H1 (cell line): ENCODE results near the gene GGT6. TPM values are rescaled to one million over a fixed set of nuclear protein-coding genes. Genes with fewer than 3 reads are reported as not detected.

ENCODE experiments used
- CTCF ChIA-PET: fragments of 300-600 bp; sonication (Branson Sonifier 250); formaldehyde crosslinking; loops from one replicate; lab custom pipeline; 2021; ENCODE audit not compliant: partially characterized antibody; lab: Charles Lee
- POLR2A ChIA-PET: fragments of 300-600 bp; sonication (Branson Sonifier 250); formaldehyde crosslinking; loops from one replicate; lab custom pipeline; 2021; ENCODE audit warnings: inconsistent platforms; ENCODE audit not compliant: partially characterized antibody; lab: Charles Lee
- DNase-seq, 2 experiments: peaks; one replicate each; pipeline versions ENCODE4 v3.0.0 to v3.0.0-alpha.2; 2010 to 2022; ENCODE audit warnings: low spot score in 2 of 2, low read depth in 1 of 2, mixed read lengths in 1 of 2
- FAIRE-seq: peaks from 2 replicates; lab custom pipeline; 2011; peaks lifted over from hg19 to GRCh38; lab: Jason Lieb, UNC
- H2AFZ ChIP-seq: 2 replicates; pipeline ENCODE4 v1.8.1; 2012; ENCODE audit warnings: low read length, inconsistent platforms
- H2AK5ac ChIP-seq: 2 replicates; pipeline ENCODE4 v1.6.1; 2013; ENCODE audit warnings: low read depth, low read length
- H2BK120ac ChIP-seq: replicated peaks from 2 replicates; pipeline ENCODE3; 2013; ENCODE audit warnings: low read depth, low read length, inconsistent platforms
- H2BK12ac ChIP-seq: 2 replicates; pipeline ENCODE4 v1.6.1; 2013; ENCODE audit warnings: low read depth, low read length
- H2BK15ac ChIP-seq: 2 replicates; pipeline ENCODE4 v1.6.1; 2013; ENCODE audit warnings: low read length
- H2BK20ac ChIP-seq: 2 replicates; pipeline ENCODE4 v1.6.1; 2013; ENCODE audit warnings: low read length
- H2BK5ac ChIP-seq: 2 replicates; pipeline ENCODE4 v1.6.1; 2013; ENCODE audit warnings: low read depth, low read length
- H3K14ac ChIP-seq: 2 replicates; pipeline ENCODE4 v1.6.1; 2013; ENCODE audit warnings: inconsistent platforms; ENCODE audit not compliant: insufficient read length
- H3K18ac ChIP-seq: 2 replicates; pipeline ENCODE4 v1.6.1; 2013; ENCODE audit warnings: low read length; ENCODE audit errors: extremely low read depth
- H3K23ac ChIP-seq: 2 replicates; pipeline ENCODE4 v1.6.1; 2013; ENCODE audit warnings: inconsistent platforms; ENCODE audit not compliant: insufficient read length
- H3K23me2 ChIP-seq: 2 replicates; pipeline ENCODE4 v1.6.1; 2013; ENCODE audit warnings: low read depth, low read length
- H3K27ac ChIP-seq: 2 replicates; pipeline ENCODE4 v1.6.1; 2011; ENCODE audit warnings: low read depth, low read length, inconsistent platforms
- H3K27me3 ChIP-seq, 4 experiments: replicated peaks in 1 of 4; 1 replicate in 1 of 4; 2 replicates in 3 of 4; pipeline versions ENCODE4 v1.6.1 to v1.8.1; 2011 to 2013; ENCODE audit warnings: low read length in 3 of 4, mild to moderate bottlenecking in 3 of 4, inconsistent platforms in 2 of 4, mixed read lengths in 2 of 4, moderate library complexity in 1 of 4; ENCODE audit not compliant: control insufficient read depth in 3 of 4, insufficient read depth in 3 of 4; ENCODE audit errors: extremely low read depth in 1 of 4
- H3K36me3 ChIP-seq, 4 experiments: 2 replicates each; pipeline versions ENCODE4 v1.6.1 to v1.8.1; 2011 to 2013; ENCODE audit warnings: mild to moderate bottlenecking in 4 of 4, low read length in 3 of 4, moderate library complexity in 2 of 4, control low read depth in 1 of 4, inconsistent platforms in 1 of 4; ENCODE audit not compliant: insufficient read depth in 4 of 4, control insufficient read depth in 2 of 4
- H3K4ac ChIP-seq: replicated peaks from 2 replicates; pipeline ENCODE3; 2013; ENCODE audit warnings: low read length, low read depth, mixed read lengths, inconsistent platforms; ENCODE audit not compliant: insufficient read length
- H3K4me1 ChIP-seq, 4 experiments: replicated peaks in 1 of 4; 1 replicate in 1 of 4; 2 replicates in 3 of 4; pipeline versions ENCODE4 v1.6.1 to v1.8.1; 2011 to 2013; ENCODE audit warnings: low read length in 3 of 4, inconsistent platforms in 2 of 4, mixed read lengths in 1 of 4; ENCODE audit not compliant: insufficient read depth in 4 of 4, control insufficient read depth in 3 of 4
- H3K4me2 ChIP-seq, 2 experiments: 2 replicates each; pipeline versions ENCODE4 v1.6.1 to v1.8.1; 2011 to 2013; ENCODE audit warnings: low read depth in 2 of 2, low read length in 2 of 2, control low read depth in 1 of 2, inconsistent platforms in 1 of 2, mild to moderate bottlenecking in 1 of 2; ENCODE audit not compliant: insufficient read depth in 1 of 2
- H3K4me3 ChIP-seq, 4 experiments: fragments of 200-600, 300-600 bp in 1 of 4; sonication (generic), shearing (Covaris generic), sonication (Bioruptor Twin) in 1 of 4; 2 replicates each; pipeline versions ENCODE4 v1.5.1 to v1.8.1; 2011 to 2016; ENCODE audit warnings: low read length in 4 of 4, low read depth in 3 of 4, control low read depth in 2 of 4, inconsistent platforms in 2 of 4, mild to moderate bottlenecking in 2 of 4, mixed read lengths in 1 of 4, moderate library complexity in 1 of 4; ENCODE audit not compliant: insufficient read depth in 2 of 4; ENCODE audit errors: extremely low read depth in 1 of 4
- H3K56ac ChIP-seq: replicated peaks from 2 replicates; pipeline ENCODE3; 2013; ENCODE audit warnings: low read depth, mild to moderate bottlenecking, mixed read lengths, low read length, inconsistent platforms; ENCODE audit not compliant: insufficient read length
- H3K79me1 ChIP-seq: 2 replicates; pipeline ENCODE4 v1.6.1; 2013; ENCODE audit warnings: low read depth, low read length, control low read depth
- H3K79me2 ChIP-seq, 2 experiments: 2 replicates each; pipeline versions ENCODE4 v1.6.1 to v1.8.1; 2012 to 2013; ENCODE audit warnings: low read length in 2 of 2, mild to moderate bottlenecking in 2 of 2, inconsistent platforms in 1 of 2; ENCODE audit not compliant: insufficient read depth in 2 of 2, control insufficient read depth in 1 of 2
- H3K9ac ChIP-seq, 4 experiments: replicated peaks in 1 of 4; 1 replicate in 1 of 4; 2 replicates in 3 of 4; pipeline versions ENCODE4 v1.6.1 to v1.8.1; 2011 to 2013; ENCODE audit warnings: low read depth in 3 of 4, low read length in 3 of 4, control low read depth in 2 of 4, mild to moderate bottlenecking in 2 of 4, moderate library complexity in 2 of 4, inconsistent platforms in 1 of 4; ENCODE audit errors: extremely low read depth in 1 of 4
- H3K9me3 ChIP-seq, 2 experiments: 2 replicates each; pipeline versions ENCODE4 v1.6.1 to v1.8.1; 2012 to 2013; ENCODE audit warnings: mild to moderate bottlenecking in 2 of 2, moderate library complexity in 2 of 2, control low read depth in 1 of 2, inconsistent platforms in 1 of 2, low read depth in 1 of 2, low read length in 1 of 2, mixed read lengths in 1 of 2; ENCODE audit not compliant: insufficient read depth in 2 of 2
- H4K20me1 ChIP-seq, 2 experiments: replicated peaks in 1 of 2; 2 replicates each; pipeline versions ENCODE3 to v1.8.1; 2011 to 2013; ENCODE audit warnings: inconsistent platforms in 2 of 2, low read length in 2 of 2, mild to moderate bottlenecking in 1 of 2; ENCODE audit not compliant: insufficient read depth in 2 of 2, control insufficient read depth in 1 of 2
- H4K5ac ChIP-seq: 2 replicates; pipeline ENCODE4 v1.6.1; 2013; ENCODE audit warnings: low read length, low read depth, mixed read lengths, inconsistent platforms; ENCODE audit not compliant: insufficient read length
- H4K8ac ChIP-seq: 2 replicates; pipeline ENCODE4 v1.8.0; 2013; ENCODE audit warnings: mild to moderate bottlenecking, moderate library complexity, low read length, inconsistent platforms; ENCODE audit not compliant: insufficient read depth; ENCODE audit errors: extremely low read depth
- H4K91ac ChIP-seq: replicated peaks from 2 replicates; pipeline ENCODE3; 2013; ENCODE audit warnings: low read length, mixed read lengths, inconsistent platforms; ENCODE audit not compliant: insufficient read length
- ASH2L ChIP-seq: fragments of 200-600, 300-600 bp; sonication (generic); IDR thresholded peaks from one replicate; pipeline ENCODE4 v1.7.1; 2017; ENCODE audit warnings: low read length
- BACH1 ChIP-seq: IDR thresholded peaks from 2 replicates; pipeline ENCODE4 v1.6.1; 2012; ENCODE audit warnings: low read length, improper control_type of control experiment
- BRCA1 ChIP-seq: IDR thresholded peaks from 2 replicates; pipeline ENCODE4 v1.6.1; 2012; ENCODE audit warnings: low read depth, low read length, improper control_type of control experiment
- EGR1 ChIP-seq: IDR thresholded peaks from 2 replicates; pipeline ENCODE4 v1.6.1; 2011; ENCODE audit warnings: low read depth, low read length, borderline replicate concordance
- HDAC2 ChIP-seq, 2 experiments: fragments of 300-600 bp in 1 of 2; sonication (generic) in 1 of 2; IDR thresholded peaks; 2 replicates each; pipeline ENCODE4 v1.6.1; 2011 to 2012; ENCODE audit warnings: low read depth in 2 of 2, low read length in 2 of 2, mild to moderate bottlenecking in 2 of 2, moderate library complexity in 2 of 2, borderline replicate concordance in 1 of 2, inconsistent platforms in 1 of 2
- HDAC6 ChIP-seq: IDR thresholded peaks from one replicate; pipeline ENCODE4 v1.7.1; 2012; ENCODE audit warnings: low read depth, mild to moderate bottlenecking, inconsistent platforms, low read length, moderate library complexity
- KDM1A ChIP-seq: fragments of 200-600, 300-600 bp; sonication (generic); IDR thresholded peaks from 2 replicates; pipeline ENCODE4 v1.7.1; 2016; ENCODE audit warnings: mild to moderate bottlenecking, low read length, borderline replicate concordance
- SP1 ChIP-seq: IDR thresholded peaks from 2 replicates; pipeline ENCODE4 v1.6.1; 2011; ENCODE audit warnings: low read depth, low read length
- TCF12 ChIP-seq: IDR thresholded peaks from 2 replicates; pipeline ENCODE4 v1.6.1; 2011; ENCODE audit warnings: low read depth, mild to moderate bottlenecking, low read length
- WGBS, 2 experiments: shearing (Covaris generic) in 1 of 2; methylation state at CpG; one replicate each; pipeline versions ENCODE4 v1.1.6 to v1.1.7; 2013 to 2015; ENCODE audit warnings: low lambda C conversion rate in 2 of 2, mixed read lengths in 2 of 2, inconsistent platforms in 1 of 2, low coverage in 1 of 2, missing lambda C conversion rate in 1 of 2; ENCODE audit not compliant: insufficient replicate concordance in 2 of 2, insufficient coverage in 1 of 2, insufficient read length in 1 of 2; ENCODE audit errors: extremely low coverage in 1 of 2, missing lambda C conversion rate in 1 of 2; 5-methylcytosine and 5-hydroxymethylcytosine counted together
- polyA plus RNA-seq, 7 experiments: library from polyadenylated mRNA; depleted of rRNA in 3 of 7; stranded (reverse) in 5 of 7; unstranded in 2 of 7; fragments of >200 nt in 5 of 7; fragments of 200-250 nt in 2 of 7; gene quantifications; 1 replicate in 5 of 7; 2 replicates in 1 of 7; 4 replicates in 1 of 7; pipeline versions ENCODE4 v1.2.1 to v1.2.3, GENCODE V29; 2011 to 2013; ENCODE audit warnings: missing spikeins in 2 of 7, mixed read lengths in 2 of 7
- total RNA-seq: library from RNA; stranded (reverse); fragmentation: NEBNext Ultra II Directional; extraction: Animal tissue kit (Norgen Biotek cat#: 25700); gene quantifications from 2 replicates; pipeline ENCODE4 v1.2.1, GENCODE V29; 2021
- TF ChIP-seq, protein P1 (sequence below): IDR thresholded peaks from 2 replicates; pipeline ENCODE4 v1.6.1; 2011; ENCODE audit warnings: low read depth, mild to moderate bottlenecking, low read length; ENCODE audit not compliant: insufficient read depth

The GGT6 gene
- total and polyA plus RNA-seq, 2 of the 8 experiments (the other 6 are each of a cell fraction or from before 2014, with no cell fraction given) = 0.18 TPM; not detected in 1

DNA sequence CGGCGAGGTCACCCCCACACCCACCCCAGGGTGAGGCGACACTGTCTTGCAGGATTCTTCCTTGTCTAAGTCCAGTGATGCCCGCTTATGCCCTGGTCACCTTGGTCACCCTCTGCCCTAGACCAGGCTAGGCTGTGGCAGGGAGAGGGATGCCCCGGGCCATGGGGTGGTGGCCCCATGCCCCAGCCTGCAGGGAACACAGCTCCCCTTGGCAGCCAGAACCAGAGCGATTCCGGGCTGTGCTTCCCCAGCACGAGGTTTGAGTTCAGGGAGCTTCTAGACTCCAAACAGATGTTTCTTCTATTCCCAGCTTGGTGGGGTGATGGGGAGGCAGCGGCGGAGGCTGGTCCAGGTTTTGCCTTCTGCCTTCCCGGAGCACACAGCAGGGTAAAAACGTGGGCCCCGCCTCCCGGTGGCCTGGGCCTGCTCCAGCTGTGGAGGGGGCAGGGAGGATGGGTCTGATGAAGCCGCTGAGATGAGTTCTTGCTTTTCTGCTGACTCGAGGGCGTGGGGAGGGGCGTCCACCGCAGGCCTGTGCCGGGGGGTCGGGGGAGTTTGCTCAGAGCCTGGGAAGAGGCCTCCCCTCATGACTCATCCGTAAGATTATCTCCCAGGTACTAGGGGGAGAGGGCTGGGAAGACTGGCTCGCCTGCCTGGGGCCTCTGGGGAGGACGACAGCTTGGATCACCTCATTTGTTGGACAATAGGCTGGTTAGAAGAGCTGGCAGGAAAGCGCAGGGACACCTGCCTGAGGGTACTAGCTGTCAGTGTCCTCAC, 39.3 kb upstream of the GGT6 start:
- H3K4me1 ChIP-seq = peaks cover 4 to 32% (median 24%) of the 10 kb centered on the region in 4 experiments
- no peaks in the 10 kb centered on the region for H4K20me1 ChIP-seq
- peak overlapping the region; percentile 75; the same call in 1 of the 2 replicates for H2BK5ac ChIP-seq
- ChIA-PET CTCF (interaction anchor here (1.1 to 10.1 kb wide), 9 partner anchors 9 to 39 kb away, joined by 3 to 77 read pairs (median 5); partner anchors contain the start of genes GGT6 and SMTNL2), POLR2A (interaction anchor here (0.7 to 2.1 kb wide), 10 partner anchors 10 to 109 kb away, joined by 3 to 11 read pairs (median 3); no protein-coding TSS in a partner anchor)
- H3K14ac ChIP-seq = no peak overlapping the region
- H3K9ac ChIP-seq = no peak overlapping the region
- peak overlapping the region; percentile 69 to 80 for H3K4me2 ChIP-seq
- peak overlapping the region; percentile 95; the same call in 1 of the 2 replicates for H2BK12ac ChIP-seq
- peak; percentile 70 to 76 for DNase-seq
- 36% methylated on average over 18 of the region's 25 CpGs; no CpG with 5 or more reads in 1 of the 2 experiments for WGBS, 2 experiments
- peak overlapping the region in 2 of 4 experiments; percentile 23 to 40; a peak in 4 of 8 replicates for H3K4me3 ChIP-seq
- no peak overlapping the region for H3K56ac ChIP-seq
- H4K5ac ChIP-seq = no peak overlapping the region
- no peaks in the 10 kb centered on the region for H3K79me1 ChIP-seq
- FAIRE-seq = peak; percentile 74
- peak overlapping the region; percentile 75 for H4K91ac ChIP-seq
- peak overlapping the region; percentile 97; the same call in 1 of the 2 replicates for H2BK20ac ChIP-seq
- peak overlapping the region; percentile 36 for H2AFZ ChIP-seq
- no peaks in the 10 kb centered on the region for H3K36me3 ChIP-seq
- H3K9me3 ChIP-seq = no peaks in the 10 kb centered on the region
- H3K23me2 ChIP-seq = peaks cover 2% of the 10 kb centered on the region; the same call in 1 of the 2 replicates
- no peaks in the 10 kb centered on the region for H3K79me2 ChIP-seq
- H3K18ac ChIP-seq = peak overlapping the region; percentile 40
- no peak overlapping the region for H4K8ac ChIP-seq
- H3K4ac ChIP-seq = no peak overlapping the region
- H2BK120ac ChIP-seq = peak overlapping the region; percentile 18
- peak overlapping the region; percentile 45; the same call in 1 of the 2 replicates for H2AK5ac ChIP-seq
- 0 out of 7 replicates have a peak, but pooled peaks cover 0 to 2% (median 0%) of the 10 kb centered on the region in 4 experiments for H3K27me3 ChIP-seq
- H3K23ac ChIP-seq = no peak overlapping the region
- H3K27ac ChIP-seq = peak overlapping the region; percentile 8; the same call in 1 of the 2 replicates
- 0 out of 2 replicates have a peak overlapping the region, but pooled peaks have one; percentile 83 for H2BK15ac ChIP-seq
- TF ChIP-seq, protein P1, sequence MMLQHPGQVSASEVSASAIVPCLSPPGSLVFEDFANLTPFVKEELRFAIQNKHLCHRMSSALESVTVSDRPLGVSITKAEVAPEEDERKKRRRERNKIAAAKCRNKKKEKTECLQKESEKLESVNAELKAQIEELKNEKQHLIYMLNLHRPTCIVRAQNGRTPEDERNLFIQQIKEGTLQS = no peak
- TF ChIP-seq HDAC6 (no peak), BACH1 (peak; percentile 21; the same call in 1 of the 2 replicates), ASH2L (peak; percentile 80), HDAC2 (IDR thresholded peaks at IDR 0.05; ENCODE audit: borderline replicate concordance in 1 of 2, low read depth in 2 of 2, low read length in 2 of 2) (peak; percentile 61 to 79; a peak in 3 of 4 replicates), BRCA1 (no peak), TCF12 (0 out of 2 replicates have a peak, but pooled peaks have one; percentile 18), EGR1 (0 out of 2 replicates have a peak, but pooled peaks have one; percentile 7), SP1 (peak; percentile 71; the same call in 1 of the 2 replicates), KDM1A (peak; percentile 11; the same call in 1 of the 2 replicates)
